ENCODE data around the gene REPIN1.

- TF ChIP-seq CTCF (IDR thresholded peaks at IDR 0.05 in 2 of 3, conservative IDR thresholded peaks at IDR 0.05 in 1 of 3; ENCODE audit: insufficient read depth in 2 of 3, low read depth in 1 of 3, low read length in 3 of 3) (no peak), TAF7 (tag; IDR thresholded peaks at IDR 0.05) (no peak), ZNF280B (CRISPR knock-in tag; IDR thresholded peaks at IDR 0.05) (no peak), EZH2 (IDR thresholded peaks at IDR 0.05; ENCODE audit: borderline replicate concordance, low read depth, low read length) (no peak), SIX5 (IDR thresholded peaks at IDR 0.05; ENCODE audit: borderline replicate concordance in 1 of 2, insufficient read depth in 1 of 2, low read depth in 1 of 2, low read length in 2 of 2) (no peak), ZKSCAN8 (CRISPR knock-in tag; IDR thresholded peaks at IDR 0.05) (no peak), ZBTB2 (IDR thresholded peaks at IDR 0.05) (no peak), SMARCA4 (IDR thresholded peaks at IDR 0.05) (no peak), MAZ (CRISPR knock-in tag; conservative IDR thresholded peaks at IDR 0.05 in 1 of 2, IDR thresholded peaks at IDR 0.05 in 1 of 2) (no peak), ZNF175 (CRISPR knock-in tag; IDR thresholded peaks at IDR 0.05; ENCODE audit: low read depth) (no peak), CCAR2 (IDR thresholded peaks at IDR 0.05; ENCODE audit: low read depth, low read length) (no peak), HDAC6 (IDR thresholded peaks at IDR 0.05; ENCODE audit: low read depth, low read length) (no peak), ZNF274 (IDR thresholded peaks at IDR 0.05; ENCODE audit: borderline replicate concordance, low read depth, low read length) (no peak)
Observed at GRCh38 chr7:150401861-150402631, 33.4 kb downstream of the REPIN1 start.

Measured in K562 (cell line).